Pulmonary artery endothelial cell (primary cell): ENCODE measurements around the gene LHX5. TPM values are rescaled to one million over a fixed set of nuclear protein-coding genes. Genes with fewer than 3 reads are reported as not detected.

Source experiments
- DNase-seq: peaks from one replicate; pipeline ENCODE4 v3.0.0-alpha.2; 2011; ENCODE audit warnings: low read depth, low spot score
- total RNA-seq: library from RNA; depleted of rRNA; stranded (reverse); fragments of >200 nt; gene quantifications from 2 replicates; pipeline ENCODE4 v1.2.3, GENCODE V29; 2014

The LHX5 gene
- total RNA-seq, 1 donor from 2014 or later = not detected

DNA sequence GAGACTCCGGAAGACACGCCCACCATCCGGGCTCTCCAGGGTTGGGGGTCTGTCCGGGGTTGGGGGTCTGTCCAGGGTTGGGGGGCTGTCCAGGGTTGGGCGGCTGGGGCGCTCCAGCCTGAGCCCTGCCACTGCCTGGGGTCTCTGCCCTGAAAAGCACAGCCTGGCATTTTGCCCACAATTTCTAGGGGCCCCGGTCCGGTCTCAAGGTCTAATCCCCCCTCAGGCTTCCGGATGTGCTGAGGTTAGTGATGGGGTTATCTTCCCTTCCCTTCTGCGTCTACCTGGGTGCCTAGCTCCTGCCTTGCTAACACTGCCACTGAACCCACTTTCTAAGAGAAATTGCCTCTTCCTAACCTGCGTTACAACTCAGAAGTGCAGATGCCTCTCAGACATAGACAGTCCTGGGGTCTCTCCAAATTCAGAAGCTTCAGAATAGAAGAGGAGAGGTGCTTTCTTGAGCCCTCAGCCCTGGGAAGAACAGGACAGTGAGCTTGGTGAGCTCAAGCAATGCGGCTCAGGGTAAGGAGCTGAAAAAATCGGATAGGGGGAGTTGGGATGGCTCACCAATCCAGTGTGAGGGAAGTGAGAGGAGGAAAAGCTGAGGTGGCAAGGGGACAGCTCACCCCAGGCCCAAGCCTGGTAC, 5.7 kb downstream of the LHX5 start:
- no peak for DNase-seq

DNA sequence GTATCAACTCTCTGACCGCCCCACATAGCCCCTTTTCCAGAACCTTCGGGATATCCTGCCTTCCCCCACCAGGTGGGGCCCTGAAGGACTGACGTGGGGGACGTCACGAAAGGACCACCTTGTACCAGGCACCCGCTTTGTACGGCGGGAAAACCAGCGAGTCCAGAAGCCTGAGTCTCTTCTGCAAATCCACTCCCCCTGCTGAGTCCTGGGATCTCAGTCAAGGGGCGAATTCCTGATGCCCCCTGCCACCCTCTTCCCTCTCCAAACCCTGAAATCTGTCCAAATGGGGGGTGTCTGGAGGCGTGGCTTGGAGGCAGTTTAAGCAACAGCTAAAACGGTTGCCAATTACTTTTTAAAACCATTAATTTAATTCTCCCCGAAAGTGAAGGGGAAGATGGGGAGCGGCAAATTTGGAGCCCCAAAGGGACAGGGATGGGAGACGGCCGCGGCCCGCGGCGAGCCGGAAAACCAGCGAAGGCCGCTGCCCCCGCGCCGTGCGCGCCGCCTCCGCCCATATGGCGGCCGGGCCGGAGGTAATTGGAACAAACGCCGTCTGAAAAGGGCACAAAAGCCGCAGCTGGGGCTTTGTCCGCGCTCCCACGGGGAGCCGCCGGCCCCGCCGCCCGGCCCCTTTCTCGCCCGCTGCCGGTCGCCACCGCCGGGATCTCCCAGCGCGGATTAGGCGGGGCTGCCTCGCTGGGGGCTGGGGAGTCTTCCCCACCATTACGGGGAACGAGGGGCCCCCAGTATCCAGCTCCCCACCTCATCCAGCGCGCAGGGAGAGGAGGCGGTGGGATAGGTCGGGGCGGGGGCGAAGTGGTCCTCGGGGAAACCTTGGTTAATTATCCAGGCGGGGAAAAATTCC, 6.6 kb downstream of the LHX5 start:
- no peak for DNase-seq

DNA sequence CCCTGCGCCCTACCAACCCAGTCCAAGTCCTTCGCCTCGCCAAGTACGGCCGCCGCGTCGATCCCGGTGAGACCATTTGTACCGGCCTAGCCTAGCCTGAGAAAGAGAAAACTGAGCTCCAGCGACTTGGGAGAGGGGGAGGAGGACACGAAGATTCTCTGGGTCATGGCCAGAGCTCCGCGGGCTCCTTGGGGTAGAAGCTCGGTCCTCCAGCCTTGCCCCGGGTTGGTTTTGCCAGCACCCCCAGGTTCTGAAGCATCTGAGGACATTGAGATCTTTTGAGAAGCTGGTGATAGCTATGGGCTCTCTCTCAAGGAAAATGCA, 7.3 kb downstream of the LHX5 start:
- DNase-seq = no peak

DNA sequence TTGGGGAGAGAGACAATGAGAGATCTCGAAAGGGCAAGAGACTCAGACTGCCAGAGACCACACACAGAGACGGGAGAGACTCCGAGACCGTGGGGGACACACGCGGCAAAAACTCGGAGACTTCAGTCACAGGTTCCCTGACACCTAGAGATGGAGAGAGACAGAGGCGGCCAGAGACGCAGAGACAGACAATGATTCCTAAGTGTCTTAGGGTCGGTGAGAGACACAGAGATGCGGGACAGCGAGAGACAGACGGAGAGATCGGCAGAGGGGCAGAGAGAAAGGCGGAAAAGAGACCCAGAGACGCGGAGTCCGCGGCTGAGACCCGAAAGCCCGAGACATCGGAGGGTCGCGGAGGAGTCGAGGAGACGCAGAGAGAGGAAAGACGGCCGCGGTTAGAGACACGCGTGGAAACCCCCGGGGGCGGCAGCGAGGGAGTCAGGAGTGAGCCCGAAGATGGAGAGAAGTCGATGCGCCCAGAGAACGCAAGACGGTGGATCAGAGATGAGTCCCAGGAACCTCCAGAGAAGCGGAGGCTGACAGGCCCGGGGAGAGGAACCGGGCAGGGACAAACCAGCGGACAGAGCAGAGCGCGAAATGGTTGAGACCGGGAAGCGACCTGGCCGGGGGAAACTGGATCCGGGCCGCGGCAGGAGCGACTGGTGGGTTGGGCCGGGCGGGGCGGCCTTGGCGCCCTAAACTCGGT, 7.8 kb downstream of the LHX5 start:
- no peak for DNase-seq

DNA sequence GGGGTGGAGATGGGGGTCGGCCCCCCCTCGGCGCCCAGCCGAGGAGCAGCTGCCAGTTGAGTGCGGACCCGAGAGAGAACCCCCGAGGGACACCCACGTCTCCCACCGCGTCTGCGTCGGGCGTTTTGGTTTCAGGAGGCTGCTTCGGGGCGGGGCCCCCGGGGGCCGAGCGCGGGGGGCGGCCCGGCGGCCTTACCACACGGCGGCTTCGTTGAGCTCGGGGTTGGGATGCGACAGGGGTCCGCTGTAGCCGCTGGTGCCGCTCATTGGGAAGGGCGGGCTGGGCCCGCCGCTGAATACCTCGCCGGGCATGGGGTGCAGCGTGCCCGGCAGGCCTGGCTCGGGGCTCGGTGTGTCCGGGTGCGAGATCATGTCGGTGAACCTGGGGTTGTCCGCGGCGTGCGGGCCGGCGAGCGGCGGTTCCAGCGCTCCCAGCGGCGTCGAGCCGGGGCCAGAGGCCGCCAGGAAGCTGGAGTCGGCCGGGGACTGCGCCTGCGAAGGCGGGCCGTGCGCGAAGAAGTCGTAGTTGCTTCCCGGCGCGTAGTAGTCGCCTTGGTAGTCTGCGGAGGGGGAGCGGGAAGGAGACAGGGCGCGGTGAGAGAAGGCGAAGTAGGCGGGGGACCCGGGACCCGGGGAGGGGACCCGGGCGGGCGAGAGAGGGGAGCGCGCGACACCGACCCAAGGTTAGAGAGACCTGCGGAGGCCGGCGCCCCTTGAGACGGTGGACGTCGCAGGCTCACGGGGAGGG, 8.5 kb downstream of the LHX5 start:
- no peak for DNase-seq

DNA sequence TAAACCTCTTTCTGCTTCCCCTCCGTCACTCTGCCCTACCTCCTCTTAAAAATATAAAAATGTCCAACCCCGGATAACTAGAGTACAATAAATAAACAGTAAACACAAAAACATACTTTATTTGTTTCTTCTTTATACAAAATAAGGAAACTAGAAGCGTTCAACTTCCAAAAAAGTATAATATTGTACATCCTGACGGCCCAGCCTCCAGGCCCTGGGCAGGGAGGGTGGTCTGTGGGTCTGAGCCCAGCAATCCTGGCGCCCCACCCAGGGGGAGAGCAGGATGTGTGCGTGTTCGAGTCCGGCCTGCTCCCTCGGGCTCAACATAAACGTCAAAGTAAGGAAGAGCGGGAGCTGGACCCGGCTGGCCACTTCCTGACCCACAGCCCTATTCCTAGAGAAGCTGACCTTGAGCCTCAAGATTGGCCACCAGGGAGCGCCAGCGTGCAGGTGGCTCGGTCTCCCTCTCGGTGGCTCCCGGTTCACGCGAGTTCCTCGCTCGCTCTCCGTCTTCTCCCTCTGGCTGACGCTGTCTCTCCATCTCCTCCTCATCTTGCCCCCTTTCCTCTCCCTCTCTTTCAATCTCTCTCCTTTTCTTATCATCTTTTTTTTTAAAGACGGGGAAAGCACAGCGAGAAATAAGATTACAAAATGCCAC, 9.4 kb downstream of the LHX5 start:
- peak; percentile 27 for DNase-seq

DNA sequence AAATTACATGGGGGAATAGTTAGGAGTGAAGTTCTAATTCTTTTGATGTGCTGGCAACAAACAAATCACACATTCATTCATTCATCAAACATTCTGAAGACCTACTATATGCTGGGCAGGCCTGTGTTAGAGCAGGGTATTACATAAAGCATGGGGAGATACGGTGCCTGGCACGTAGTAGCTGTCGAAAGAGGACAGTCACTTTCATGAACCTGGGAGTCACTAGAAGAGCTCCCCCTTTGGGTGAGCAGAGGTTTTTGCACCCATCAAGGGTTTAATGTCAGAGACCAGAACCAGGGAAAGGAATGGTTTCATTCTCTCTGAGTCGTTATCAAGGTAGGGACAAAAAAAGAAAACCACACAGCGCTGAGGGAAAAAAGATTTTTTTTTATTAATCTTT, 10.0 kb downstream of the LHX5 start:
- no peak for DNase-seq

DNA sequence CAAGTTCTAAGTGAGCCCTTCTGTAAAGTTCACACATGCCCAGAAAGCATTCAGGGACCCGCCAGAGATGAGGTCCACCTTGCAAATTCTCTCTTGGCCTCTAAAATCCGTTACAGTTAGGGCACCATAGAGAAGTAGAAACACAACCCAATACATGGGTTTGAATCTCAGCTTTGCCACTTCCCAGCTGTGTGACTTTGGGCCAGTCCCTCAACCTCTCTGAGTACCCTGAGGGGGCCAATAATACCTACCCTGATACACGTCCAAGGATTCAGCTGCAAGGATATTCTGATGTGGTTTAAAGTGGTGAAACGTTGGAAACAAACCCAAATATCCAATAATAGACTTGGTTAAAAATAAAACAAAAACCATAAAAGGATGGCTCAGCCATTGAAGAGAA, 11.7 kb downstream of the LHX5 start:
- DNase-seq = no peak

DNA sequence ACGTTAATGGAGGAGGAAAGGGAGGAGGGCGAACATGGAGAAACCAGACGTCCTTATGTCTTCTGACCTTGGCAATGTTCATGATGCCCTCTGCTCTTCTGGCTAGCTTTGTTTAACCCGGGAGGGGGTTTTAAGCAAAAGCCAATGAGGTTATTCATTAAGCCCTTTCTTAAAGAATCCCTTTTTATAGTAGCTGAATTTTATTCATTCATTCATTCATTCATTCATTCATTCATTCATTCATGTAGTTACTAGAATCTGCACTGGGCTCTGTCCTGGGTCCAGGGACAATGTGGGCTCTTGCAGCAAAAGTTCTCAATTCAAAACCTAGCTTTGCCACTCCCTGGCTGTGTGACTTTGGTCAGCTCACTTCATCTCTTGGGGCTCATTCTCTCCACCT, 14.0 kb downstream of the LHX5 start:
- no peak for DNase-seq

DNA sequence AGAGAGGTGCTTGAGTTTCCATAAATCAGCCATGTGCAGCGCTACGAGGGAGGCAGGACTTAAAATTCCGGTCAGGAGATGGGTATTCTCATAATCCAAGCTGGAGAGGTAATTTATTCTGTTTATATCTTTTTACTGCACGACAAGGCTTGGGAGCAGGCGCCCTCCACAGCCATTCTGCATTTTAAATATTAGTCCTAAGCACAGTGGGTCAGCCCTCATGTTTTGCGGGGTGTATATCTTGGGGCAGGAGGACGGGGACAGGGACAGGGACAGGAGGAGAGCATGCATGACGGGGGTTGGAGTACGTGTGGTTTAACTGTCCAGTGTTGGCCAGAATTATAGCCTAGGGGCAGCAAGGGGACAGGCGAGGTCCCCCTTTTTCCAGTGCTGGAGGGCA, 14.5 kb downstream of the LHX5 start:
- DNase-seq = no peak

DNA sequence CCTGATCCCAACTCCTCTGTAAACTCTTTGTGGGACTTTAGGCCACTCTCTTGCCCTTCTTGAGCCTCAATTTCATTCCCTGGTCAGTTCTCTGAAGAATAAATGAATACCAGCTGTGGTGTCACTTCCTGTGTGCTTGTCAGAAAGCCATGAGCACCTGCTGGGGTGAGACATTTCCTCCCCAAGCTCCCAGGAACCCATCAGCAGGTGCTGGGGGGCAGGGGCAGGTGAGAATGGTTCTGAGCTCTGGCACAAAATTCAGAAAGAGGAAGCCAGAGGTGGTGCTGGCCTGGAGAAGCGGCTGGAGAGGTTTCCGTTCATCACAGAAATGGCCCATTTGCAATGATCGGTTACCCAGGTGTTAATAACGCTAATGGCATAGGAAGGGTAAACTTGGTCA, 14.9 kb downstream of the LHX5 start:
- no peak for DNase-seq

DNA sequence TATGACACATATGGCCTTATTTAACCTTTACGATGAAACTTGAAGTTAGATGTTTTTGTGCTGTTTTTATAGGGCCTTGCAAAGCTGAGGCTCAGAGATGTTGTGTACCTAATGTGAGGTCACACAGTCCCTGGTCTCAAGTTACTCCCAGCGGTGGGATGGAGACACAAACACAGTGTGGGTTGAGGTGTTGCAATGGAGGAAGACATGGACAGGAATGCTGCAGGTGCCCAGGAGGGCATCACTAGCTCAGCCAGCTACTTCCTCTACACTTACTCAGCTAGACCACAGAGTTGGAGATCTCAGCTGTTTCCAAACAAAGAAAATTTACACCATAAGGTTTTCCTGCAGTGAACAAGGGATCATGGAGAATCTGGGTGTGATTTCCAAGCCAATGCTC, 15.5 kb downstream of the LHX5 start:
- no peak for DNase-seq

DNA sequence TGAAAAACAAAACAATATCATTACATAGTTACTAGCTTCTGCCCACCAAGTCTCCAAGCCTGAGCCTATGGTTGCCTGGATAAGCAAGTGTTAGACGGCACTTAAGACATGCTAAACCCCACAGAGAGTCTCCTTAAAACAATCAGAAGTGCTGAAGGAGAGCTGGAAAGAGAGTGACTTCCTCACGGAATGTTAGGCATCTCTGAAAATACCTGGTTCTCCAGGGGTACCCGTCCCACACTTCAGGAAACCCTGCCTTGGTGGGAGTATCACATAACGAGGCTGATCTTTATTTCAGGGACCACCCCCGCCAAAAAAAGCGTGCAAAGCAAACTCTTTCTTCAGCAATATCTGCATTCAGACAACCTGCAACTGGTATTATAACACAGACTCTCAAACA, 18.3 kb downstream of the LHX5 start:
- DNase-seq = no peak

DNA sequence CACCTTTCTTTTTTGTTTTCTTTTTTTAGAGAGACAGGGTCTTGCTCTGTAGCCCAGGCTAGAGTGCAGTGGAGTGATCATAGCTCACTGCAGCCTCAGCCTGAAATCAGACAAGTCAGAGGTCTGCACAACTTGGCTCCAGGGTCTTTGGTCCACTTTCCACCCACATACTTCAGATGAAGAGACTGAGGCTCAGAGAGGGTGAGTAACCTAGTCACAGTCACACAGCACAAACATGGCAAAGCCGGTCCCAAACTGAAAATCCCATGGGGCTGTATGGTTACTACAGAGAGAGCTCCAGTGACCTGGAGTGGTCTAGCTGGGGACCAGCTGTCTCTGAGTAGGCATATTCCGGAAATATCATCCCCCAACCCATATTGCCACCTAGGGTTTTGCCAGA, 19.2 kb downstream of the LHX5 start:
- no peak for DNase-seq

DNA sequence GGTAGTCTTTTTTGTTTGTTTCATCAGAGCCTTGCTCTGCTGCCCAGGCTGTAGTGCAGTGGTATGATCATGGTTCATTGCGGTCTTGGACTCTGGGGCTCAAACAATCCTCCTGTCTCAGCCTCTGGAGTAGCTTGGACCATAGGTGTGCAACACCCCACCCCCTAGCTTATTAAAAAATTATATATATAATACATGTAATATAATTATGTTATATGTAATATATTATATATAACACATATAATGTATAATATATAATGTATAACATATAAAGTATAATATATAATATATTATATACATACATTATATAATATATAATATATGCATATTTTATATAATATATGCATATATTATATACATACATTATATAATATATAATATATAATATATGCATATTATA, 21.8 kb downstream of the LHX5 start:
- no peak for DNase-seq

DNA sequence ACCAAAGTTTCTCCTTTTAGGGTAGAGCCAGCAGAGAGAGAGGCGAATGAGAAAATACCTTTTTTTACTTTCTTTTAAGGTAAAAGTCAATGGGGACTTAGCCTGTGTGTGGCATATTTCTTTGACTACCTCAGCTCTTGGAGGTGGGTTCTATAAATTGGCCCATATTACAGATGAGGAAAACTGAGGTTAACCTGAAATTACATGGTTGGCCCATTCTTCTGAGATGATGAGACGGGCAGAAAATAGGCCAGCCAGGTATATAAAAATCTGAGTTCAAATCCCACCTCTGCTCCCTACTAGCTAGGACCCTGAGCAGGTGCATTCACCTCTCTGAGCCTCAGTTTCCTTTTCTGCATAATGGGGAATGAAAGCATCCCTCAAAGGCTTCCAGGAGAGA, 22.4 kb downstream of the LHX5 start:
- DNase-seq = no peak

DNA sequence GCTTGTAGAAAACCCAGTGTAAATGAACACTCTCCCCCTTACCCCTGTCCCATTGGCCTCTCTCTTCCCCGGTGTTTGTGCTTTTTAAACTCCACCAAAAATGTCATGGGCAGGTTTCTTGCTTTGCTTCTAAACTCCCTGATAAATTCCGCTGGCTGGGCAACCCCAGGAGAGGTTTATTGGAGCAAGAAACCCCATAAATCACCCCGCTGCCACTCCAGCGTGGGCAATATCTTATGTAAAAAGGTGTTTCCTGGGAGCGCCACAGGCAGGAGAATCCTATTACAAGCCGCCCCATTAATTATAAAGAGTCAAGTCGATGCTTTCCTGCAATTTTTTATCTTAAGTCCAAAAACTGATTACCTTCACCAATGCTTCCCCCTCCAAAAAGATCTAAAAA, 22.8 kb downstream of the LHX5 start:
- no peak for DNase-seq

DNA sequence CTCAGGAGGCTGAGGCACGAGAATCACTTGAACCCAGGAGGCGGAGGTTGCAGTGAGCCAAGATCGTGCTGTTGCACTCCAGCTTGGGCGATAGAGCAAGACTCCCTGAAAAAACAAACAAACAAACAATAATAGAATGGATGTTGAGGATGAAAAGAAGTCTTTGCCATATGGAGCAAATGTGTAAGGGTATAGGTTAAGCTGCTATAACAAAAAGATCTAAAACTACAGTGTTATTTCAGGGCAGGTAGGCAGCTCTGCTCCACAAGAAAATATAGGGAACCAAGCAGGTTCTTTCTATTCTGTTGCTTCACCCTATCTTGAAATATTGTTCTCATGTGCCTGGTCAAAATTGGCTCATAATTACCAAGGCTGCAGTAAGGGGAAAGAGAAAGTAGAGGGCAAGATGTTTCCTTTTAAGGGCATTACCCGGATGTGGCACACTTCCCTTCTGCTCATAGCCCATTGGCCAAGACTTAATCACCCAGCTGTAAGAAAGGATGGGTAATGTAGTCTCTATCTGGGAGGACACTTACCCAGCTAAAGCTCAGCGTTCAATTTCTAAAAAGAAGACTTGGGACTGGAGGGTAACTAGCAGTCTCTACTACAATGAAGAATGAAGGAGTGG, 26.0 kb downstream of the LHX5 start:
- DNase-seq = no peak

DNA sequence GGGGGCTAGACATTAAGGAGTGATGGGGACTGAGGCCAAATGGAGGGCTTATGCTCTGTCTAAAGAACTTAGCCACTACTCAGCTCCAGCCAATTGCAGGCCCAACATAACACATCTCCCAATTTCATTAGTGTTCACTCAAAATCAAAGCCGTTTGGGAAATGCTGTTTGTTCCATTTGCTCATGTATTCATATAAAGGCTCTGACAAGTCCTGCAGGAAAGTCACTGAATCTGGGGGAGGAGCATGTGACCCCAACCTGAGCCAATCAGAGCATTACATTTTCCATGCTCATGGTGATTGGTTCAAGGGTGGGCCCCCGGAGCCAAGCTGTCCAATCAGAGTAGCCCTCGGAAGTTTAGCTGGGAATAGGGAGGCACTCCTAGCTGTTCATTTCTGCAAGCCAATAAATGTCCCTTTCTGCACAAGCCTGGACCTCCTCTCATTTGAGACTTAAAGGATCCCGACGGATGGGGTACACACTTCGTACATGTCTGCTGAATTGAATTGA, 28.6 kb downstream of the LHX5 start:
- DNase-seq = no peak

DNA sequence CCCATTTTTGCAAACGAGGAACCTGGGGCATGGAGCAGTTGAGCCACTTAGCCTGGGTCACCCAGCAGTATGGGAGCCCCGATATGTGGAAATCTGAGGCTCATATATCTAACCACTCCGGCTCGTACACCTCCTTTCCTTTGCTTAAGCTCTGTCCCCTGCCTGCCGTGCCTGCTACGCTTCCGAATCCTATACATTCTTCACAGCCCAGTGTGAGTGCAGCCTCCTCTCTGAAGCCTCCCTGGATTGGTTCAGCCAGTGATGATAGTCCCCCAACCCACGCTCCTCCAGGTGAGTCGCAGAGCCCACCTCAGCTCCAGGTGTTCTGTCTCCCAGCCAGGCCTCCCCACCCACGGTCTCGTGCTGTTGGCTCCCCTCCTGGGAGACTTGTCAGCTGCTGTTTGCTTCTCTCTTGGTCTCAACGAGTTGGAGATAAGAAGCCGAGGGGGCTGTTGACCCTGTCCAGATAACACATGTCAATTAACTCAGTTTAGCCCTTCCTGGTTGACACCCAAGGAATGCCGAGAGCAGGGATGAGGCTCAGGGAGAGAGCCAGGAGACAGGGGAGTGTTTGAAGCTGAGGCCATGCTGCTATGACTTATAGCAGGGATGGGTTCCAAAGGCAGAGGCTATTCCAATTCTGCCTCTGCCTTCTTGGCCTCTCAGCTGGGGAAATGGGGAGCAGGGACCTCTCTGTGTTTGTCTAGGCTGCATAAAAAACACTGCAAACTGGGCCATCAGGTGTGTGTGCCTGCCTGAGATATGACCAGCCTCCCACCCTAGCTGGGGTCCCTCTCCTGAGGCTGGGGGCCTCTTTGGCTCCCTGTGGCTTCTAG, 30.5 kb downstream of the LHX5 start:
- DNase-seq = no peak
